ENCODE measurements around the gene CTAG1B.

Gene CTAG1B

GRCh38 chrX:154657226-154657805 is 38.2 kb upstream of the CTAG1B start:
- no peak overlapping the region for H3K4me3 ChIP-seq (ENCODE audit: low read depth, low read length)
- CTCF ChIA-PET = no interaction called here
- POLR2A ChIA-PET = no interaction called here
- no peaks in the 10 kb centered on the region for H3K36me3 ChIP-seq (ENCODE audit: control insufficient read depth in 2 of 2, insufficient read depth in 1 of 2, low read length in 2 of 2)
- no peaks in the 10 kb centered on the region for H3K4me1 ChIP-seq (ENCODE audit: control insufficient read depth, insufficient read depth, low read length)
- no peak overlapping the region for H3K27ac ChIP-seq (ENCODE audit: extremely low read depth, low read depth, low read length)
- TF ChIP-seq IKZF3 (tag by site-specific recombination; IDR thresholded peaks at IDR 0.05) = no peak
- no peaks in the 10 kb centered on the region for H3K9me3 ChIP-seq (ENCODE audit: control insufficient read depth, insufficient read depth, low read depth, low read length)

GRCh38 chrX:154655786-154656185 is 36.7 kb upstream of the CTAG1B start:
- Histone ChIP-seq H3K27ac (ENCODE audit: extremely low read depth, low read depth, low read length) (no peak overlapping the region), H3K4me3 (ENCODE audit: low read depth, low read length) (no peak overlapping the region), H3K36me3 (ENCODE audit: control insufficient read depth in 2 of 2, insufficient read depth in 1 of 2, low read length in 2 of 2) (no peaks in the 10 kb centered on the region), H3K9me3 (ENCODE audit: control insufficient read depth, insufficient read depth, low read depth, low read length) (no peaks in the 10 kb centered on the region), H3K4me1 (ENCODE audit: control insufficient read depth, insufficient read depth, low read length) (no peaks in the 10 kb centered on the region)
- POLR2A ChIA-PET = no interaction called here
- TF ChIP-seq TRIM28 (IDR thresholded peaks at IDR 0.05; ENCODE audit: borderline replicate concordance, low read length) (no peak), ZSCAN30 (tag by site-specific recombination; IDR thresholded peaks at IDR 0.05) (no peak)
- CTCF ChIA-PET = no interaction called here

GRCh38 chrX:154655346-154655745 is 36.3 kb upstream of the CTAG1B start:
- ChIA-PET CTCF (no interaction called here), POLR2A (no interaction called here)
- Histone ChIP-seq H3K4me3 (ENCODE audit: low read depth, low read length) (no peak overlapping the region), H3K4me1 (ENCODE audit: control insufficient read depth, insufficient read depth, low read length) (no peaks in the 10 kb centered on the region), H3K36me3 (ENCODE audit: control insufficient read depth in 2 of 2, insufficient read depth in 1 of 2, low read length in 2 of 2) (no peaks in the 10 kb centered on the region), H3K27ac (ENCODE audit: extremely low read depth, low read depth, low read length) (no peak overlapping the region), H3K9me3 (ENCODE audit: control insufficient read depth, insufficient read depth, low read depth, low read length) (no peaks in the 10 kb centered on the region)
- TF ChIP-seq SP2 (tag by site-specific recombination; IDR thresholded peaks at IDR 0.05) (no peak), ZNF157 (tag by site-specific recombination; IDR thresholded peaks at IDR 0.05) (no peak), ZNF785 (tag by site-specific recombination; IDR thresholded peaks at IDR 0.05) (no peak), REPIN1 (tag by site-specific recombination; IDR thresholded peaks at IDR 0.05; ENCODE audit: low read depth) (no peak), ZNF223 (tag by site-specific recombination; IDR thresholded peaks at IDR 0.05) (no peak), ZSCAN23 (tag by site-specific recombination; IDR thresholded peaks at IDR 0.05) (no peak), ZNF133 (tag by site-specific recombination; IDR thresholded peaks at IDR 0.05) (no peak)

- H3K4me1 ChIP-seq (ENCODE audit: control insufficient read depth, insufficient read depth, low read length) = no peaks in the 10 kb centered on the region
- ChIA-PET POLR2A (no interaction called here), CTCF (no interaction called here)
- no peaks in the 10 kb centered on the region for H3K9me3 ChIP-seq (ENCODE audit: control insufficient read depth, insufficient read depth, low read depth, low read length)
- no peak overlapping the region for H3K4me3 ChIP-seq (ENCODE audit: low read depth, low read length)
- H3K36me3 ChIP-seq (ENCODE audit: control insufficient read depth in 2 of 2, insufficient read depth in 1 of 2, low read length in 2 of 2) = no peaks in the 10 kb centered on the region
- no peak overlapping the region for H3K27ac ChIP-seq (ENCODE audit: extremely low read depth, low read depth, low read length)
- no peak for TF ChIP-seq ZNF704 (tag by site-specific recombination; IDR thresholded peaks at IDR 0.05)
- no peak for TF ChIP-seq ZNF677 (tag by site-specific recombination; IDR thresholded peaks at IDR 0.05)
- TF ChIP-seq AEBP2 (tag by site-specific recombination; IDR thresholded peaks at IDR 0.05; ENCODE audit: borderline replicate concordance) = no peak
- no peak for TF ChIP-seq ZNF133 (tag by site-specific recombination; IDR thresholded peaks at IDR 0.05)
- TF ChIP-seq ZBTB20 (tag by site-specific recombination; IDR thresholded peaks at IDR 0.05) = no peak
- TF ChIP-seq MYNN (tag by site-specific recombination; IDR thresholded peaks at IDR 0.05; ENCODE audit: borderline replicate concordance) = no peak
- no peak for TF ChIP-seq ZNF623 (tag by site-specific recombination; IDR thresholded peaks at IDR 0.05)
- no peak for TF ChIP-seq KLF16 (tag by site-specific recombination; IDR thresholded peaks at IDR 0.05)
- no peak for TF ChIP-seq ZNF324 (tag by site-specific recombination; IDR thresholded peaks at IDR 0.05)
- no peak for TF ChIP-seq ZBTB21 (tag by site-specific recombination; IDR thresholded peaks at IDR 0.05)
- TF ChIP-seq ZNF645 (tag by site-specific recombination; IDR thresholded peaks at IDR 0.05) = no peak
- TF ChIP-seq ZNF670 (tag by site-specific recombination; IDR thresholded peaks at IDR 0.05; ENCODE audit: low read depth) = no peak
- TF ChIP-seq OVOL3 (tag by site-specific recombination; IDR thresholded peaks at IDR 0.05) = no peak
- no peak for TF ChIP-seq ZNF362 (tag by site-specific recombination; IDR thresholded peaks at IDR 0.05)
- no peak for TF ChIP-seq ZNF221 (tag by site-specific recombination; IDR thresholded peaks at IDR 0.05; ENCODE audit: borderline replicate concordance)
Observed at GRCh38 chrX:154654925-154655324, 35.8 kb upstream of the CTAG1B start.

Data from HEK293 (cell line).